ENCODE measurements around the gene ELL2.

GRCh38 chr5:95995962-95996489 lies 34.4 kb upstream of the ELL2 start:
- no peak for TF ChIP-seq EZH2 (IDR thresholded peaks at IDR 0.05)
- TF ChIP-seq POLR2AphosphoS5 (IDR thresholded peaks at IDR 0.05; ENCODE audit: borderline replicate concordance, low read depth, low read length): no peak
- no peak for TF ChIP-seq FOXP2 (optimal IDR thresholded peaks at IDR 0.05; ENCODE audit: control extremely low read depth, extremely low read length, insufficient read depth)
